Measurements from ENCODE around the gene DDX49.

GRCh38 chr19:18905058-18905456, 14.5 kb upstream of the DDX49 start:
- TF ChIP-seq CTCF (IDR thresholded peaks at IDR 0.05), result no peak
- no peak for TF ChIP-seq POLR2A (IDR thresholded peaks at IDR 0.05)
- TF ChIP-seq POLR2AphosphoS5 (IDR thresholded peaks at IDR 0.05), result no peak

All from stomach (tissue), 4 donors.